HG03039 (cell line): ENCODE results near the gene CCDC54.
"Not testable (repeated sequence)": the region's sequence is repeated elsewhere in the genome, so short reads cannot be mapped to it uniquely, and the experiment has no call there.

Experiments
- ATAC-seq: cut with Tn5 transposase; IDR thresholded peaks from one replicate; pipeline ENCODE4 v1.9.1; 2021; ENCODE audit warnings: mild to moderate bottlenecking, moderate library complexity; ENCODE audit not compliant: unreplicated experiment

Gene CCDC54

DNA sequence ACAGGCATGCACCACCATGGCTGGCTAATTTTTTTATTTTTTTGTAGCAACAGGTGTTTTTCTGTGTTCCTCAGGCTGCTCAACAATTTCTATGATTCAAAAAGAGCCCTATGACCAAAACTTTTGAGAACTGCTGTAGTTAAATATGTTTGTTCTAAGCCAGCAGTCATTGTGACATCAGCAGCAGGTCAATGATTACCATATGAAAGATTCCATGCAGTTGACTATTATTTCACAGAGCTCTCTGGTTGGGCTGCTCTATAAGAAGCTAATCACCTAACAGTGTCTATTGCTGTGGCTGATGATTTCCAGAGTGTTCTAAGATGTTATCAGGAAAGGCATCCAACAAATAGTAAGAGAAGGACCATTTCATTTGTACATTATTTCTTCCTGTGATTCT lies at the start of gene CCDC54:
Gene CCDC54, plus strand, starts transcription at position 289 of the 400 bp plus-strand sequence. CDS start 149 bp downstream, outside the sequence.
- ATAC-seq: no peak

DNA sequence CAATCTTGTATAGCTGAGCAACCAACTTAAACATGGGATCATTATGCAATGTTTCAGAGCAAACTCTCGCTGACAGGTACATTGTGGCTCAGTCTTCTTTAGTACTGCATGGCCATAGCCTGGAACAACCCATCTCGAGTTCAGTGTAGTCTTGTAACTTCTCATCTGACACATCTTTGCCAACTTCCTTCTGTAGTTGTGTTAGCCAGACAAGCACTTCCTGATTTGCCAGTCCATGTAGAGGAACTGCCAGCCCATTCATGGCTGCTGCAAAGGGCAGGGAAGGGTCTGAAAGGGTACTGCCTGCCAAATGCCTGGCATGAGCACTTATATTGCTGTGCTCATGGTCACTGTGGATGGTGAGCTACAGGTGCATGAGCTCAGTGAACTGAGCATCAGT lies 49.2 kb upstream of the CCDC54 start:
- ATAC-seq: no peak

DNA sequence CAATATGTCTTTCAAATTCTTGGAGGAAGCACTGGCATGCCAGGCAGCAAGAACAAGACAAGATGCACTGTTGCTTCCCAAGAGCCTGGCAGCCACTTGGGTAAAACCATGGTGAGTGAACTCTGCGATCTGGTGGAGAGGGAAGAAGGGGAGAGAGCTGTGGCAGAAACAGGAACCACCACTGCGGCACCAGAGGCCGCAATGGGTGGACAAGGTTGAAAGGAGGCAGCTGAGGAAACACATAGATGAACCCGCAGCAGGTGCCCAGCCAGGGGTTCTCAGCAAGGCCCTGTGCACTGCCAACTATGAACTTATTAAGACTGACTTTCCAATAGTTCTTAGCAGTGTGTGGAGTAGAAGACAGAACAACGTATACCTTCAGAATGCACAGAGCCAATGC lies 48.2 kb upstream of the CCDC54 start:
- no peak for ATAC-seq

DNA sequence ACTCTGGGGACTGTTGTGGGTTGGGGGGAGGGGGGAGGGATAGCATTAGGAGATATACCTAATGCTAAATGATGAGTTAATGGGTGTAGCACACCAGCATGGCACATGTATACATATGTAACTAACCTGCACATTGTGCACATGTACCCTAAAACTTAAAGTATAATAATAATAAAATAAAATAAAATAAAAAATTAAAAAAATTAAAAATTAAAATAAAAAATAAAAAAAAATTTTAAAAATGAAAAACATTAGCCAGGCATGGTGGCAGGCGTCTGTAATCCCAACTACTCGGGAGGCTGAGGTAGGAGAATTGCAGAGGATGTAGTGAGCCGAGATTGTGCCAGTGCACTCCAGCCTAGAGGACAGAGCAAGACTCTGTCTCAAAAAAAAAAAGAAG lies 37.5 kb upstream of the CCDC54 start:
- ATAC-seq: not testable (repeated sequence)

DNA sequence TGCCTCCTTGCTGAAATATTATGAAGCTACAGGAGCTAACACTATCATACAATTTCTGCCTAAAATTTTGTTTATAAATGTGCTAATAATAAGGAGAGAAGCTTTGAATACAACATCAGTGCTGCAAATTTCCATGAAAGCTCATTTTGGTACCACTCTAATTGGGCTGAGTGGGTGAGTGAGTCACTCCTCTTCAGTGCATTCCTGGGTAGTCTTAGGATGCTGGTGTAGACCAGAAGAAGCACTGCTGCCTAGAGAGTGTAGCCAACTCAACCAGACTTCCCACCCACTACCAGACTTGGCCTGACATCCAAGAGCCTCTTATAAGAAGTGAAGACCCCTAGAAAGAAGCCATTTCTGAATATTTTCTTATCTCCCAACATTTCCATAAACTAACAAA lies 32.5 kb upstream of the CCDC54 start:
- ATAC-seq: no peak

DNA sequence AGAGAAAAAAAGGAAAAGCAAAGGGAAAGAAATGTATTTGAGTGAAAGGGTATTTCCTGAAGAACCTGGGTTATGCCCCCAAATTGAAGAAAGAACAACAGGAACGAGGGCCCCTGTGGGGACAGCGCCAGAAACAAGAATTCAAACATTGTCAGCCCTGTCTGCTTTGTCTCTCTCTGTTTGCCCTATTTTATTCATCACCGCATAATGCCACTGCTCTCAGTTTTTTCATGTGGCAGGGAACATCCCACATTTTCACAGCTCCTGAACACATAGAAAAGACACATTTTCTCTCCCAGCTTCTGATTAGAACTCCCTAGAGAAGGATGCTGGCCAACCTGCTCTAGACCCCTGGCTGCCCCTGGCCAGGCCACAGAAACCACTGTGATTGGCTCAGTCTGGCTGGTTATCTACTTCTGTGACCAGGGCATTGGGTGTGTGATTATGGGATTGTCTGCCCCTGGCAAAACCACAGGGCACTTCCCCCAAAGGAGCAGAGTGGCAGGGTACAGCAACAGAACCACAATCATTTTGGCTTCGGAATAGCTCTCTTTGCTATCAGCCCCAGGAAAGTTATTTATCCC lies 31.3 kb upstream of the CCDC54 start:
- ATAC-seq: no peak

DNA sequence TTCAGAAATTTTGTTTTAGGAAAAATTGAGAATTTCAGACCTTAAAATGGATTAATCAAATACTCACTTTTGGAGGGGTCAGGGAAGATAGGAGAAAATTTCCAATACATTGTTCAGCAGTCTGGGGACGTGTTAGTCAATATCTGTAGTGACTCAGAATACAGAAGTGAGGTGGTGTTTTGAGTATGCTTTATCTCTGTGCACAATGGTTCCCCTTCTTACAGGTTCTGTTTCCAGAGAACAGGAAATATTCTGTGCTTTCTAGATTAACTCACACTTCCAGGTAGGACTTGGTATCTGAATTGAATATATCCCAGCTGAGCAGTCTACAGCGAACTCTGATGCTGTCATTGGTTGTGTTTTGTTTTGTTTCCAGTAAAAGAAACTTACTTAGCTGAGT lies 30.7 kb upstream of the CCDC54 start:
- no peak for ATAC-seq

DNA sequence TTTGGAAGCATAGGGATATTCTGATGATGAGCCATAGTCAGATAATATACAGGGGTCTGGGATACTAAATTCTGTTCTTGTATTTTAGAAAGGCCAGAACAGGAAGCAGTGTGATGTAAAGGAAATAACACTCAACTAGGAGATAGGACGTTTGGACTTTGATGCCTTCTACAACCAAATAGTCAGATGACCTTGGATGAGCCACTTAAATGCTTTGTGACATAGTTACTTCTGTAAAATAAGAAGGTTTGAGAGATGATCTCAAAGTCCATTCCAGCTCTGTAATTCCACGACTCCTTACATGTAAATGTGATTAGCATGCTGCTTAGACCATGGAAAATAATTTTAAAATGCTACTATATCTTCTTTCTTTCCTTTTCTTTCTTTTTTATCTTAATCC lies 29.5 kb upstream of the CCDC54 start:
- no peak for ATAC-seq

DNA sequence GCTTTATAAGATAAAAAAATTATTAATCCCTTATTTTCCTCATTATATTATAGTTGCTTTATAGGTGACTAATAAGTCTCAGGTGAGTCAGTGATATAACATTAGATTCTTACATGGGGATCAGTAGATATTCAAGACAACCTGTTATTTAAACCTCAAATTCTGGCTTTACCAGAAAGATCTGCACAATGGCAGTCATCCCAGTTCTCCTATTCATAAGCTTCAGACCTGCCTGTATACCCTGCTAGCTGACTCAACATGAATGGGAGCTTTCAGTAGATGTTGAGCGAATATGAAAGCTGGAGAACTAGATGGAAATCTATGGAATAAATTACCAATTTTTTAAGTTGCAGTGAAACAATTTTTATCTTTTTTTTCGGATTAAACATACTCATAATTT lies 20.5 kb upstream of the CCDC54 start:
- ATAC-seq: no peak

DNA sequence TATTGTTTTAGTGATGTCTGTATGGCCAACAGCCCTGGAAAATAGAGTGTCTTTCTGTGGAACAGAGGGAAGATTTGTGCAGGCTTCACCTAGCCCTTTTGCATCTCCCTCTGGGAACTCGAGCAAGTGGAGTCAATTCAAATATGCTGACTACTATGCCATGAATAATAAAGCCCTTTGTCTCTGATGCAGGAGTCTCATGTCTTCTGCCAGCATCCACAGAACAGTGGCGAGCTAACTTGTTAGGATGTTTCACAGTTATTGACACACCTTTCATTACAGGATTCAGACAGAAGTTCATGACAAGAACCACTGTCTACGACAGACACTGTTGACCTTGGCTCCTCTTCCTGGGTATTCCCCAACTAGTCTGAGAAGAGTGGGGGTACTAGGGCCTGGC lies 15.6 kb upstream of the CCDC54 start:
- ATAC-seq: no peak

DNA sequence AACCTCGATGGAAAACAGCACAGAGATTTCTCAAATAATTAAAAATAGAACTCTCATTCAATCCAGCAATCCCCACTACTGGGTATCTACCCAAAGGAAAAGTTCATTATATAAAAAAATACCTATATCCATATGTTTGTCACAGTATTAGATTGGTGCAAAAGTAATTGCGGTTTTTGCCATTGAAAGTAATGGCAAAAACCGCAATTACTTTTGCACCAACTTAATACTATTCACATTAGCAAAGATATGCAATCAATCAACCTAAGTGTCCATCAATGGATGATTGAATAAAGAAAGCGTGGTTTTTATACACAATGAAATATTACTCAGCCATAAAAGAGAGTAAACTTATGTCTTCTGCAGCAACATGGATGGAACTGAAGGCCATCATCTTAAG lies 12.2 kb upstream of the CCDC54 start:
- ATAC-seq: no peak

DNA sequence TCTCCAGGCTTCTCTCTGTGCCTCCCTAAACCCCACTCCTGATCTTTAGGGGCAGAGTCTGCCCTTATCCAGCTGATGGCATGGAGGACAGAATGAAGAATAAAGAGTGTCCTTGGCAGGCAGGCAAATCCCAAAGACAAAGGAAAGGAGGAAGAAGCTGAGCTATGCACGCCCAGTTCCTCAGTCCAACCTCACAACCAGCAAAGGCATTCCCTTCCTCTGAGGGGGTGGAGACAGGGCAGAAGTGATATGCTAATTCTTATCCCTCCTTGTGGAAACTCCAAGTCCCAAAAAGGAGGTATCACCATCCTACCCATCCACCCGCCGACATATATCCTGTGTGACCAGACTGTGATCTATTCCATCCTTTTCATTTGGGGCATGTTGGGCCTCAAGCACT lies 10.5 kb upstream of the CCDC54 start:
- ATAC-seq: no peak

DNA sequence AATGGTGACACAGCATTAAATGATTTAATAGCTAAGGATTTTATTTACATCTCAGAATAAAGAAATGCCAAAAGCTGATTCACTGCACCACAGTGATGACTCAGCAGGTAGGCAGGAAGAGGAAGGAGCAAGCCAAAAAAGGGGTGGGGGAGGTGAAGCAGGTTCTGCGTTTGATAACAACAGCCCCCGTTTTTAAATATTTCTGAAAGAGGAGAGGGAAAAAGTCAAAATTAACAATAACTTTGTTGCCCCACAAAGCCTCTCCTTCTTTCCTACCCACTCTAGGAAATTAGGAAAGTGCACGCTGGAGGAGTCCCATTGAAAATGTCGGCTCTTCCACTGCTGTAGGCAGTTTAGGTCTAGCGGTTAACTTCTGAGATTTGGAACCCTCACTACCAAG lies 9.9 kb upstream of the CCDC54 start:
- no peak for ATAC-seq

DNA sequence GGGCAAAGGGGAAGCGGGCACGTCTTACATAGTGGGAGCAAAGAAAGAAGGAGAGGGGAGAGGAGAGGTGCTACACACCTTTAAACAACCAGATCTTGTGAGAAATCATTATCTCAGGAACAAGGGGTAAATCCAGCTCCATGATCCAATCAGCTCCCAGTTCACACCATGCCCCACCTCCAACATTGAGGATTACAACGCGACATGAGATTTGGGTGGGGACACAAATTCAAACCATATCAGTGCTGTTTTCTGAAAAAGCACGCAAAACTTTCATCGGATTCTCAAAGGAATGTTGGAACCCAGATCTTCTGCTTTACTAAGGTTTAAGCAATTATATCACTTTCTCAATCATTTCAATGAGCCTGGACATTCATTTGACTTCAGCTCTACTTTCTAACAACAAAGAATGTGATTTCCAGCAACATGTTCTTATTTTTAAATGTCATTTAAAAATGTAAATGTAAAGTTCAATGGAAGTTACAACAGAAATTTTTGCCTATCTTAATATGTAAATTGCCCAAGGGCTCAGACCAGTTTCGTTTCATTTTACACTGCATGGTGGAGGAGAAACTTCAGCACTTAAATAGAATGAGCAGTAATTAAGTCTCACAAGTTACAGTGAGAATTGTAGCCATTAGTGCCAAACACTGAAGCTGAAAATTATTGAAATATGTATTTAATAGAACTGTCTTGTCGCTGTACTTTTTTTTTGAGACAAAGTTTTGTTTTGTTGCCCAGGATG lies 8.4 kb upstream of the CCDC54 start:
- no peak for ATAC-seq

DNA sequence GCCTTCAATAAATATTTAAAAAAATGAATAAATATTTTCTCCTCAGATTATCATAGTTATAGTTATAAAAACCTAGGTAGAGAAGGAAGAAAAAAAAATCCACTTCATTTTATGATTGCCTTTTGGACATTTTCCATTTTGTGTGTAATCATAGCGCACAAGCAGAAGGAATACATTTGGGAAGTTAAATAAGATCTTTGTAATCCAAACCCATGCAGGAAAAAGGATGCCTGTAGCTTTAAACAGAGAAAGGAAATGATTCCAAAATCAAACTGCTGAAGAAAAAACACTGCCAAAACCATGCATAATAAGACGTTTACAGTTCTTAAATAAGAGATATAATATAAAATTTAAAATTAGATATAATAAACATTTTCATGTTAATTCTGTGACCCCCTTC lies 7.4 kb upstream of the CCDC54 start:
- no peak for ATAC-seq

DNA sequence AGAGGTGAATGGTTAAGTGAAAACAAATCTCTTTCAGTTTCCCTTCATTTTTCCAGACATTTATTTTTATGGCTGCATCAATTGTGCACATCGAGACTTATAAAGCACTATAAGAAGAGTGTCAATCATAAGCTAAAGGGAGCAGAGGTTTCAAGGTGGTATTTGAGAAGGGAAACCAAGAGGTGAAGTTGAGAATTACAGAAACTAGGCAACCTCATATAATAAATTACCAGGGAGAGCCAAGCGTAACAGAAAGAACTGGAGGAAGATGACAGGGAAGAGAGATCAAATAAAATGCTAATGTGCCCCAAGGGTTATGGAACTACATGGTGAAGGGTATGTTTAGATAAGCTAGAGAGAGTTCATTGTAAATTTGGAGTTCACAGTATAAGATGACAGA lies 6.3 kb upstream of the CCDC54 start:
- ATAC-seq: no peak

DNA sequence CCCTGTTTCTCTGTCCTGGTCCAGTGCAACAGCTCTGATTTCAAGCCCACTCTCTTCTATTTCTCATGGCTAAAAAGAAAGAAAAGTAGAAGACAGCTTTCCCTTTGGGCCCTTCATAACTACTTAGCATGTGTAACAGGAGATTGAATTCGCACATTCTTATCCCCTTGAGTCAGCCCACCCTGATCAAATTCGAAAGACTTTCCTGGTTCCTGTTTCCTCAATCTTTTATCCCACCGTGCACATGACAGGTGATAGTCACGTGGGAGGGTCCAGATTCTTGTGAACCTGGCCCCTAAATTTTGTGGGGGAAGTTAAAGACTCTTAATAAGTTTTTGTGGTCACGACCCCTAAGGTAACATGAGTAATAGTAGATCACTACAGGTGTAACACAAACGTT lies 4.7 kb upstream of the CCDC54 start:
- no peak for ATAC-seq

DNA sequence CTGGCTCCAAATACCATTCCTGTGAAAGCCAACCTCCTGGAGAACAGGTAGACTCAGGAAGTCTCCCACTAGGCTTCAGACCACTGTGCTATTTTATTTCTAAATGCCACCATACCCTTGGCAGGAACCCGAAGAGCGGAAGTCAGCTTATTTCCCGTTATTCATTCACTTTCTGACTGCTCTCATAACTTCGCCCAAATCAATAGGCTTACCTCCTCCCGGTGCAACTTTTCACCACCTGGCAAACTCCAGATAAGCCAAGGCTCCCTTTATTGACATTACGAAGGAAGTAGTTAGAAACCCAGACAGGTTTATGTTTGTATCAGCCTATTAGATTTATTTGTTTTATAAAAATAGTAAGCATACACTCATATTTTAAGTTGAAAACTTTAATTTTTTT lies 3.3 kb upstream of the CCDC54 start:
- ATAC-seq: no peak

DNA sequence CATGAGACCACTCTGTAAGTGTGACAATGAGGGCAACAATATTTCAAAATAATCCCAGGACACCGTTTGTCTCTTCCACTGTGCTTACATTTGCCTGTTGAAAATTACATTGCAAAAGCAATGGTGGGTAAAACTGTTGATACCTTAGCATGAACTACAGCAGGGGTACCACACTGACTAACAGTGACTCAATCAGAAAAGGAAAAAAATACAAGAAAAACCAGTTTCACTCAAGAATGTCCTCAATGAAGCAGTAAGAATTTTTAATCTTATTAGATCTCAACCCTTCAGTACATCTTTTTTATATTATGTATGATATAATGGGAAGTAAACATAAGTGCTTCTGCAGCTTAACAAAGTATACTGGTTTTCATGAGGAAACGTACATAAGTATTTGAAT lies 1.6 kb upstream of the CCDC54 start:
- no peak for ATAC-seq

DNA sequence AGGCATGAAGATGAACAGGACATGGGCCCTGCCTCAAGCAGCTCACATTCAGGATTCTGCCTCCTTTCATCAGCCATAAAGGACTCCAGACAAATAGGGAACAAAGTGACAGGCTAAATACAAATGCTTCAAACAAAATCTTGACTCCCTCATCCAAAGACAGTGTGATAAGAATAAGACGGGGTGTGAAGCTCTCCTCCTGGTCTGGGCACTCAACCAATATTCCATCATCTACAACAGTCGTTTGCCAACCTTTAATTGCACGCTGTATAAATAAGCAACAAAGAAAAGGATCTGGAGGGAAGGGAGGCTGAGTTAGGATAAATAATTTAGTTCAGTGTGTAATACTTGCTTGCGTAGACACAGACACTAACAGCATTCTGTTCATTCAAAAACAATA lies 5.4 kb downstream of the CCDC54 start:
- ATAC-seq: no peak

DNA sequence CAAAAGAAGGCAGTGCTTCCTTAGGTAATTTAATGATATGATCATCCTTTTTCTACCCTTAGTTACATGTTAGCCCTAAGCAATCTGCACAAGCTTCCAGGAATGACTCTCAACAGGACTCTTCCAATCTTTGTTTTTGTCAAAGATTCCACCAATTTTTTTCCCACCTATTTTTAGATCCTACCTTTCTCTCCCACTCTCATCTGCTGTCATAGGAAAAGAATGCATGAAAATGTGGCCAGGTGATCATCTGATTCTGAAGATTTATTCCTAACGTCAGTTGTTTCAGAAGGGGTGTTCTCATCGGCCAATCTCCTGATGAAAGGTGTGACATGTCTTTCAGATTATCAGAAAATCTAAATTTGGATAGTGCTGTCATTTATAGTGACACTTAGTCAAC lies 7.2 kb downstream of the CCDC54 start:
- ATAC-seq: no peak

DNA sequence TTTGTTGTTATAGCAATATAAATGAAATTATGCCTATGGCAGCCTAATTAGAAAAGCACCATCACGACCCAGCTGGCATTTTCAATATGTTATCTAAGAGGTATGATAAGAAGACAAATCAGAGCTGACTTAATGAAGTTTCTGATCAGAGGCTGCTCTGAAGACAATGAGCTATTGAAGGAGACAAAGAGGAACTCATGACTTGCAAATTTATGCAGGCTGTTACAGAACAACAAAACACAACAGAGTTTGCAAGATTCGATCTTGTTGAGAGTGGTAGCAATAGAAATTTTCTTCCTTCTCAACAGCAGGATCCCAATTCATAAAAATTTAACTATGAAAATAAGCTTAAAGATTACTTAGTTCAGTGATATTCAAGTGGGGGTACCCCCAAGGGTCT lies 7.7 kb downstream of the CCDC54 start:
- no peak for ATAC-seq

DNA sequence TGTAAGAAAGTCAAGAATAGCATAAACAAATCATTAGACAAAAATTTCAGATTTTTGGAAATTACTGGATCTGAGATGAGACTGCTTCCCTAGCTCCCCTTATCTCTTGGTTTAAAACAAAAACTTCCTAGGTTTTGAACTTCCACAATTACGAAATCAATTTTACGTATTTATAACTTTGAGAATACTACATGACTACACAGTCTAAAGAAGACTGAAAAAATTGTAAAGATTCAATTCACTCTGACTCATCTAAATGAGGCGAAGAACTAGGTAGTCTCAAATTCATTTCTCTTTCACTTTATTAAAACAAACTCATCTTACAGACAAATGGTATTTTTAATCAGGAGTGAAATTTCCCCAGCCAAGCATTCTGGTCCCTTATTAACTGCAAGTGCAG lies 10.3 kb downstream of the CCDC54 start:
- ATAC-seq: no peak
